HUES6 (cell line): ENCODE results near the gene RHOA.
A peak's percentile ranks its signal among the peaks of the same experiment; 100 is the strongest.

Experiments
- H3K27ac ChIP-seq: 2 replicates; pipeline ENCODE4 v1.7.0; 2013; ENCODE audit warnings: low read depth, mild to moderate bottlenecking, low read length, inconsistent platforms
- H3K27me3 ChIP-seq: 2 replicates; pipeline ENCODE4 v1.6.1; 2013; ENCODE audit warnings: low read length; ENCODE audit not compliant: control insufficient read depth, insufficient read depth
- H3K36me3 ChIP-seq: 2 replicates; pipeline ENCODE4 v1.6.1; 2013; ENCODE audit warnings: low read length; ENCODE audit not compliant: control insufficient read depth, insufficient read depth
- H3K4me1 ChIP-seq: 2 replicates; pipeline ENCODE4 v1.6.1; 2013; ENCODE audit warnings: low read length; ENCODE audit not compliant: control insufficient read depth, insufficient read depth
- H3K4me3 ChIP-seq: 2 replicates; pipeline ENCODE4 v1.5.1; 2013; ENCODE audit warnings: low read depth, low read length
- H3K9ac ChIP-seq: one replicate; pipeline ENCODE4 v1.6.1; 2013; ENCODE audit warnings: mild to moderate bottlenecking, low read length
- H3K9me3 ChIP-seq: 2 replicates; pipeline ENCODE4 v1.6.1; 2013; ENCODE audit warnings: low read depth, low read length; ENCODE audit not compliant: control insufficient read depth, insufficient read depth

RHOA gene

GRCh38 chr3:49388289-49388820 lies 23.4 kb downstream of the RHOA start:
- Histone ChIP-seq H3K4me1 (no peaks in the 10 kb centered on the region), H3K27me3 (no peaks in the 10 kb centered on the region), H3K9me3 (no peaks in the 10 kb centered on the region), H3K27ac (no peak overlapping the region), H3K9ac (no peak overlapping the region), H3K4me3 (no peak overlapping the region), H3K36me3 (peaks cover 3% of the 10 kb centered on the region; the same call in 1 of the 2 replicates)

GRCh38 chr3:49387721-49388120 lies 24.1 kb downstream of the RHOA start:
- Histone ChIP-seq H3K9me3 (no peaks in the 10 kb centered on the region), H3K4me1 (no peaks in the 10 kb centered on the region), H3K9ac (no peak overlapping the region), H3K27ac (no peak overlapping the region), H3K27me3 (no peaks in the 10 kb centered on the region), H3K4me3 (no peak overlapping the region), H3K36me3 (peaks cover 3% of the 10 kb centered on the region; the same call in 1 of the 2 replicates)

- H3K36me3 ChIP-seq, result peaks cover 3% of the 10 kb centered on the region; the same call in 1 of the 2 replicates
- no peak overlapping the region for H3K4me3 ChIP-seq
These were observed 25.6 kb downstream of the RHOA start for GRCh38 chr3:49386056-49386756.

GRCh38 chr3:49385617-49386016 lies 26.2 kb downstream of the RHOA start:
- Histone ChIP-seq H3K9ac (no peak overlapping the region), H3K27me3 (no peaks in the 10 kb centered on the region), H3K4me1 (no peaks in the 10 kb centered on the region), H3K27ac (no peak overlapping the region), H3K4me3 (no peak overlapping the region), H3K36me3 (peaks cover 3% of the 10 kb centered on the region; the same call in 1 of the 2 replicates), H3K9me3 (no peaks in the 10 kb centered on the region)

More at GRCh38 chr3:49386056-49386756, 25.6 kb downstream of the RHOA start:
- Histone ChIP-seq H3K27ac (no peak overlapping the region), H3K27me3 (no peaks in the 10 kb centered on the region), H3K9ac (no peak overlapping the region), H3K4me1 (no peaks in the 10 kb centered on the region), H3K9me3 (no peaks in the 10 kb centered on the region)

- Histone ChIP-seq H3K36me3 (no peaks in the 10 kb centered on the region), H3K27ac (no peak overlapping the region), H3K4me3 (no peak overlapping the region), H3K27me3 (no peaks in the 10 kb centered on the region), H3K9me3 (no peaks in the 10 kb centered on the region), H3K9ac (no peak overlapping the region), H3K4me1 (peaks cover 3% of the 10 kb centered on the region; the same call in 1 of the 2 replicates)
These were observed 28.4 kb downstream of the RHOA start for GRCh38 chr3:49383387-49383786.

GRCh38 chr3:49378249-49378895 lies 33.4 kb downstream of the RHOA start:
- H3K9me3 ChIP-seq, result no peaks in the 10 kb centered on the region
- peaks cover 3% of the 10 kb centered on the region; the same call in 1 of the 2 replicates for H3K4me1 ChIP-seq
- peaks cover 26% of the 10 kb centered on the region for H3K36me3 ChIP-seq
- H3K27me3 ChIP-seq, result no peaks in the 10 kb centered on the region
- no peak overlapping the region for H3K4me3 ChIP-seq
- no peak overlapping the region for H3K9ac ChIP-seq
- no peak overlapping the region for H3K27ac ChIP-seq

- Histone ChIP-seq H3K27me3 (no peaks in the 10 kb centered on the region), H3K4me3 (no peak overlapping the region), H3K4me1 (peaks cover 3% of the 10 kb centered on the region; the same call in 1 of the 2 replicates), H3K9ac (no peak overlapping the region), H3K27ac (no peak overlapping the region), H3K36me3 (peaks cover 34% of the 10 kb centered on the region), H3K9me3 (no peaks in the 10 kb centered on the region)
These were observed 34.3 kb downstream of the RHOA start for GRCh38 chr3:49377483-49377882.

- no peak overlapping the region for H3K9ac ChIP-seq
- no peak overlapping the region for H3K27ac ChIP-seq
- no peaks in the 10 kb centered on the region for H3K9me3 ChIP-seq
- no peak overlapping the region for H3K4me3 ChIP-seq
- no peaks in the 10 kb centered on the region for H3K27me3 ChIP-seq
- peaks cover 70% of the 10 kb centered on the region for H3K36me3 ChIP-seq
- H3K4me1 ChIP-seq, result no peaks in the 10 kb centered on the region
These were observed 39.8 kb downstream of the RHOA start for GRCh38 chr3:49371946-49372345.

GRCh38 chr3:49370585-49371290 lies 41.0 kb downstream of the RHOA start:
- no peak overlapping the region for H3K9ac ChIP-seq
- H3K4me1 ChIP-seq, result no peaks in the 10 kb centered on the region
- no peaks in the 10 kb centered on the region for H3K9me3 ChIP-seq
- no peaks in the 10 kb centered on the region for H3K27me3 ChIP-seq
- H3K36me3 ChIP-seq, result peaks cover 79% of the 10 kb centered on the region
- no peak overlapping the region for H3K4me3 ChIP-seq
- no peak overlapping the region for H3K27ac ChIP-seq

- H3K4me1 ChIP-seq, result peaks cover 18% of the 10 kb centered on the region
- no peak overlapping the region for H3K27ac ChIP-seq
- peaks cover 69% of the 10 kb centered on the region for H3K36me3 ChIP-seq
- no peaks in the 10 kb centered on the region for H3K27me3 ChIP-seq
- no peak overlapping the region for H3K9ac ChIP-seq
- H3K9me3 ChIP-seq, result no peaks in the 10 kb centered on the region
- no peak overlapping the region for H3K4me3 ChIP-seq
These were observed 49.2 kb downstream of the RHOA start for GRCh38 chr3:49362561-49362960.

GRCh38 chr3:49359623-49360022 lies 52.2 kb downstream of the RHOA start:
- no peaks in the 10 kb centered on the region for H3K9me3 ChIP-seq
- peaks cover 18% of the 10 kb centered on the region for H3K4me1 ChIP-seq
- peak overlapping the region; percentile 70; the same call in 1 of the 2 replicates for H3K4me3 ChIP-seq
- no peak overlapping the region for H3K9ac ChIP-seq
- H3K27me3 ChIP-seq, result no peaks in the 10 kb centered on the region
- H3K27ac ChIP-seq, result no peak overlapping the region
- peaks cover 64% of the 10 kb centered on the region for H3K36me3 ChIP-seq
